HL-60/S4 treated with retinoic acid at 250 ng/mL for 4 days and 3 days (cell line): ENCODE measurements around the gene MIS12.

Experiments used
- in situ Hi-C: fragments of 300-500 bp; cut with MboI; formaldehyde crosslinking; loops from 2 replicates; pipeline ENCODE4 v1.7.0; 2022; ENCODE audit warnings: low sequenced_read_pairs

MIS12 gene

GRCh38 chr17:5499476-5500231 is 13.3 kb downstream of the MIS12 start:
- in situ Hi-C loops = no loop called here

- in situ Hi-C loops = no loop called here
Observed at GRCh38 chr17:5500247-5500588, 13.9 kb downstream of the MIS12 start.

- in situ Hi-C loops = no loop called here
Observed at GRCh38 chr17:5500589-5501391, 14.4 kb downstream of the MIS12 start.

GRCh38 chr17:5501685-5502084 is 15.3 kb downstream of the MIS12 start:
- in situ Hi-C loops = no loop called here

DNA sequence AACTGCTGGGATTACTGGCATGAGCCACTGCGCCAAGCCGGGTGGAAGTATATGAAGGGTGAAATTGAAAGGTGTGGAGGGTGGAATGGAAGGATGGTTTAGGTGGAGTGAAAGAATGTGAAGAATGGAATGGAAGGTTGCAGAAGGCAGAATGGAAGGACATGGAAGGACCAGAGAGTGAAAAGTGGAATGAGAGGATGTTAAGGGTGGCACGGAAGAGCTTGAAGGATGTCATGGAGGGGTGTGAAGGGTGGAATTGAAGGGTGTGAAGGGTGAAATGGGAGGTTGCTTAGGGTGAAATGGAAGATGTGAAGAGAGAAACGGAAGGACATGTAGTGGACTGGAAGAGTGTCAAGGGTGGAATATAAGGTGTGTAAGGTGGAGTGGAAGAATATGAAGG is 16.2 kb downstream of the MIS12 start:
- in situ Hi-C loops = no loop called here

DNA sequence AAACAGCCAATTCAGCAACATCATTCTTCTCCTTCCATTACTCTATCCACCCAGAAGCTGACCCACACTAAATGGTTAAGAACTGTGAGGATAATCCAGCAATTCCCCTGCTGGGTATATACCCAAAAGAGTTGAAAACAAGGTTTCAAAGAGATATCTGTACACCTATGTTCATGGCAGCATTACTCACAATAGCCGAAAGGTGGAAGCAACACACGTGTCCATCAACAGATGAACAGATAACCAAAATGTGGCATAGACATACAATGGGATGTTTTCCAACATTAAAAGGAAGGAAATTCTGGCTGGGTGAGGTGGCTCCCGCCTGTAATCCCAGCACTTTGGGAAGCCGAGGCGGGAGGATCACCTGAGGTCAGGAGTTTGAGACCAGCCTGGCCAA is 19.9 kb downstream of the MIS12 start:
- in situ Hi-C loops = no loop called here

GRCh38 chr17:5508810-5509209 is 22.4 kb downstream of the MIS12 start:
- in situ Hi-C loops = no loop called here

- in situ Hi-C loops = no loop called here
Observed at GRCh38 chr17:5509482-5509881, 23.1 kb downstream of the MIS12 start.

DNA sequence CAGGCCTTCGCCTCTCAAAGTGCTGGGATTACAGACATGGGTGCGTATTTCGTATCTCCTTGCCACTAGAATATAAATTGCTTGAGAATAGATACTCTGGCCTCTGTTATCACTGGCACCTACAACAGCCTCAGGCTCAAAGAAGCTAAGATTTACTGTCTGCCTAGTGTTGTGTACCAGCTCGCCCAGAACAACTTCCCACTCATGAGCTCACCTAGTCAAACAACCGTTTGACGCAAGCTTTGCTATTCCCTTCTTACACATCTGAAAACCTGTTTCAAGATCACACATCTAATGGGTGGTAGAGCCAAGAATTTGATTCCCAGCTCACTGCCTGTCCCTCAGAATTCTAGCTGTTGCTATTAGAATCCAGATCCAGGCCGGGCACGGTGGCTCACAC is 24.4 kb downstream of the MIS12 start:
- in situ Hi-C loops = no loop called here

DNA sequence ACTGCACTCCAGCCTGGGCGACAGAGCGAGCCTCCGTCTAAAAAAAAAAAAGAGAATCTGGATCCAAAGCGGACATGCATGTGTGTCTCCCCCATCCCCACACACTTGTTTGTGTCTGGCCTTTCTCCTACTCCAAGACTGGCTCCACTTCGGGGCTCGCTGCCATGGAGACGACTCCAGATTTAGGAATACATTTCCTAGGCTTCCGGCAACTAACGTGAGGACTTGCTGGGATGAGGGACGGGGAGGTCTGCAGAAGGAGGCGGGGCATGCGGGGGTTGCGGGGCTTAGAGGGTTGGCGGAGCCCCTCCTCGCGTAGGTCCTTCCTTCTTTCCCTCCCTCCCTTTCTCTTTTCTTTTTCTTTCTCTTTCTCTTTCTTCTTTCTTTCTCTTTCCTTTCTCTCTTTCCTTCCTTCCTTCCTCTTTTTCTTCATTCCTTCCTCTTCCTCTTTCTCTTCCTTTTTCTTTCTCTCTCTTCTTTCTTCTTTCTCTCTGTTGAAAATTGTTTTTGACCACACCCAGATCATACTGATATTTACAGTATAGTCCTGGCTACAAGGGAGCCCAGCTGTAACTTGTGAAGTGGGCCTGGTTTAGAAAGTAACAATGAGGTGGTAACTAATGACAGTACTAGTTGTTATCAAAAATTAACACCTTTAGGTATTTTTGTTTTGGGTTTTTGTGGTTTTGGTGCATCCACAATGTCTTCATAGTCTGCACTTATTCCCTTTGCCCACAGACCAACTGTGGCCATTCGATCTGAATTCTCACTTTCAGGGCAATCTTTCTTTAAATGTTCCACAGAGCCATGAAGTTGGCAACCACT is 25.2 kb downstream of the MIS12 start:
- in situ Hi-C loops = no loop called here

GRCh38 chr17:5513628-5514027 is 27.3 kb downstream of the MIS12 start:
- in situ Hi-C loops = no loop called here

GRCh38 chr17:5514976-5515375 is 28.6 kb downstream of the MIS12 start:
- in situ Hi-C loops = no loop called here

DNA sequence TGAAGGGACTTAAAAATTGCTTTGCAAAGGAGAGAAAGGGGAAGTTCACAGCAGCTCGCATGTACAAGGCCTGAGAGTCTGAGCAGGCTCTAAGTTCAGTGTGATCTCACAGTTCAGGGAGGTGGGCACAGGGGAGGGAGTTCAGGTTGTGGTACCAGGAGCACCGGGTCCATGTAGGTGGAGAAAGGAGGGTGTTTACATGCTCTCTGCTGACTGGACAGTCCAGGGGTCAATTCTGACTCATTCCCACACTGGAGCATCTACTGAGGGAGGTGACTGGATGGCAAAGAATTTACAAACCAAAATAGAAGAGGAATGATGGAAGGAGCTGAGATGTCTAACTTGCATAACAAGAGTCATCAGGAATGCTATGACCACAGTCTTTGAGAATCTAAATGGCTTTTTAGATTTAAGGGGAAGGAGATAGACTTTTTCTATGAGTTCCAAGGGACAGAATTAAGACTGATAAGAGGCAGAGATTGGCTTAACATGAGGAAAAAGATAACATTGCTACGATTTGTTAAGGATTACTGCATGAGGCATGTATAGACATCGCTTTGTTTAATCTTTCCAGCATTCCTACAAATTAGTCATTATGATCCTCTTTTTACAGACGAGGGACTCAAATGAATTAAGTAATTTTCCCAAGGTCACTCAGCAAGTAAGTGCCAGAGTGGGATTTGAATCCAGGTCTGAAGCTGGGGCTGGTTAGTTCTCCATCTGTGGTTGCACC is 29.9 kb downstream of the MIS12 start:
- in situ Hi-C loops = no loop called here

DNA sequence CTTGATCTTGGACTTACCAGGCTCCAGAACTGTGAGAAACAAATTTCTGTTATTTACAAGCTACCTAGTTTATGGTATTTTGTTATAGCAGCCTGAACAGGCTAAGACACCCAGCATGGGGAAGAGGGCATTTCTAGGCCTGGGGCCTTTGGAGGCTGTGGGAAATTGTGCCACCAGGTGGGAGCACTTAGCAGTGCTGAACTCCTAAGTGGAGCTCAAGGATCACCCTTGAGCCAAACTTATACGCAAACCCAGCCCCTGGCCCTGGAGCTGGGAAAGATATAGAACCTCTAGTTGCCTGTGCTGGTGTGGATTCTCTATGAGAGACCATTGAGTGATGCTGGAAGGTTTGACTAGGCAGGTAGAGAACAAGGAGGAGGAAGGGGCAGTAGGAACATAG is 36.1 kb downstream of the MIS12 start:
- in situ Hi-C loops = no loop called here

DNA sequence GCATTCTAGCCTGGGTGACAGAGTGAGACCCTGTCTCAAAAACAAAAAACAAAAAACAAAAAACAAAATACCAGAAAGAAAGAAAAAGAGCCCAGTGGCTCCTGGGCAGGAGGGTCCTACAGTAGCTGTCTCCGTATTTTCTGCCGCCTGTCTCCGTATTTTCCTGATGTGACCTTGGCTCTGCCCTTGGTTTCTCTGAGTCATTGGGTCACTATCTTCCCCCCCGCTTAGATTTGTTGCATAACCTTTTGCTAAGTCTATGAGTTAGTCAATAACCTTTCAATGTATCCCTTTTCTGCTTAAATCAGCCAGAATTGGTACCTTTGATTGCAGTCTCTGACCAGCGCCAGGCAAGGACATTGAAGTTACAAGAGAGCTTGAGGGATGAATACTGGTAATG is 36.9 kb downstream of the MIS12 start:
- in situ Hi-C loops = no loop called here

GRCh38 chr17:5526821-5527598 is 40.6 kb downstream of the MIS12 start:
- in situ Hi-C loops = no loop called here

DNA sequence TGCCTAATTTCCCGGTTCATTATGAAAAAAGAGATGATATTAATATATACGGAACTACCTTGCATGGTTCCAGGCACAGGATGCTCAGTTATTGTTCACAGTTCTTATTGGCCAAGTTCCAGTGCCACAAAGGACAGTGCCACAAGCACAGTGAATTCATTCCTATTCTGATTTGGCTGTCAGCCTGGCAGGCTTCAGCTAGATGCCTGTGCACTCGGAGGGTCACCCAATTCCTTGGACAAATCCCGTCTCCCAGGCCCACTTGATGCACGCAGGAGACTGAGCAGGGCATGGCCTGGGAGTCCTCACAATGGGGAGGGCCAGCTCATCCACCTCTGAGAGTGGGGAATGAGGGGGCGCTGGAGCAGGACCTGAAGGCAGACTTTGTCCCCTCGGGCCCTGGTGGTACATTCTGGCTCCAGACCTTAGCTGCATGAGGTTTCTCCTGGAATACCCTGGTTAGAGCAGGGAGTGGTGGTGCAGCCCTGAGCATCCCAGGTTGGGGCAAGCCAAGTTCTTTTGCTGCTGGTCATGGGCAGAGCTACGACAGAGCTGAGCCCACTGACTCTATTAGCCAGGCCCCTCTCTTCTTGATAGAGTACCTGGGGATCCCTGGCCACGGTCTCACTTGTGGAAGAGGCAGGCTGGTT is 41.4 kb downstream of the MIS12 start:
- in situ Hi-C loops = no loop called here

DNA sequence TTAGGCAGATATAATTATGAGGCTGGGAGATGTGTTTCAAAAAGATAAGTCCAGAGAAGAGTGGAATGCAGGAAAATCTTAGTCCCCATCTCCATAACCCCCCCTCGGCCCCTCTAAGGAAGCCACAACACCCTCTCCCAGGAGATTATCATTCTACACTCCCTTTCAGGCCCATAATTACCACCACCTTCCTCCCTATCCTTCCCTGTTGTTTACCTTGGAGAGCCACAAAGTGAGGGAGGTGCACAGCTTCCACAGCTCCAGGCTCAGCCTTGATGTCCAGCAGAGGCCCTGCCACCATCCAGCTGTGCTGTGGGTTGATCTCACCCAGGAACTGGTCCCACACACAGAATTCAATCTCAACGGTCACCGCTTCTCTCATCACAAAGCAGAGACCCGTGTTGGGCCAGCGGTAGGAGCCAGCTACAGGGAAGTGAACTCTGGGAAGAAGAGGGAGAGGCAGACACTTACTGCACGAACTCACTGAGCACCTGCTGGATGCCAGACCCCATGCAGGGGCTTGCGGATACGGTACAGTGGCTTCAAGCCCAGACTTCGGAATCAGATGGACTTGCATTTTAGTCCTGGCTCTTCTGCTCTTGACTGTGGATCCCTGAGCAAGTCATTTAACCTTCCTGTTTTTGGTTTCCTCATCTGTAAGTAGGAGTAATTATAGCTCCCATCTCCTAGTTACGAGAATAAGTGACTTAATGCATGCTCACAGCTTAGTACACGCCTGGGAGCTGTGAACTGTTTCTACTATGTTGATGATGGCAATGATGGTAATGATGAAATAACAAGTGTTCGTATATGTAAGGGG is 44.1 kb downstream of the MIS12 start:
- in situ Hi-C loops = no loop called here

GRCh38 chr17:5531085-5531418 is 44.7 kb downstream of the MIS12 start:
- in situ Hi-C loops = no loop called here
